GM19238 (cell line): ENCODE data around the gene PIK3C2A.

Source experiments
- DNase-seq: peaks from one replicate; pipeline ENCODE4 v3.0.0; 2011; ENCODE audit warnings: low spot score; ENCODE audit not compliant: insufficient read length

PIK3C2A gene

DNA sequence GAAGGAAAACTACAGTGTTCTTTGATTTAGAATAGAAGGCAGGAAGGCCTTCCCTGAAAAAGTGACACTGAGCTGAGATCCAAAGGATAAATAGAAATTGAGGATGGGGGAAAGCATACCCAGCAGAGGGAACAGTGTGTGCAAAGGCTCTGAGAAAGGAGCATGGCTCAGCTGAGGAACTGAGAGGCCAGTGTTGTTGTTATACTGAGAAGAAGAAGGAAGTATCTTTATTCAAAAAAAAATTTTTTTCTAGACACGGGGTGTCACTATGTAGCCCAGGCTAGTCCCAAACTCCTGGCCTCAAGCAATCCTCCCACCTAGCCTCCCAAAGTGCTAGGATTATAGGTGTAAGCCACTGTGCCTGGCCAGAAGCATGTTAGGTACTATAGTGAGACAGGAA, 3.5 kb upstream of the PIK3C2A start:
- DNase-seq, result no peak

DNA sequence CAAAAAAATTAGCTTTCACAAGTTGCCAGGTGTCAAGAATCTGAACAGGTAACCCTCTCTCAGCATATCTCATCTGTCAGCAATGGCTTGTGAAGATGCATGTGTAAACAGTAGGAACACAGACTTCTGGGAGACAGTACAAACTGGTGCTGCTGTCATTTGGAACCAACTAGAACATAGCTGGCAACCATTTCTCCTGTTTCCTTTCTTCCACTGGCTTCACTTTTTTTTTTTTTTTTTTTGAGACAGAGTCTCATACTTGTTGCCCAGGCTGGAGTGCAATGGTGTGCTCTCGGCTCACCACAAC, 2.1 kb upstream of the PIK3C2A start:
- no peak for DNase-seq

DNA sequence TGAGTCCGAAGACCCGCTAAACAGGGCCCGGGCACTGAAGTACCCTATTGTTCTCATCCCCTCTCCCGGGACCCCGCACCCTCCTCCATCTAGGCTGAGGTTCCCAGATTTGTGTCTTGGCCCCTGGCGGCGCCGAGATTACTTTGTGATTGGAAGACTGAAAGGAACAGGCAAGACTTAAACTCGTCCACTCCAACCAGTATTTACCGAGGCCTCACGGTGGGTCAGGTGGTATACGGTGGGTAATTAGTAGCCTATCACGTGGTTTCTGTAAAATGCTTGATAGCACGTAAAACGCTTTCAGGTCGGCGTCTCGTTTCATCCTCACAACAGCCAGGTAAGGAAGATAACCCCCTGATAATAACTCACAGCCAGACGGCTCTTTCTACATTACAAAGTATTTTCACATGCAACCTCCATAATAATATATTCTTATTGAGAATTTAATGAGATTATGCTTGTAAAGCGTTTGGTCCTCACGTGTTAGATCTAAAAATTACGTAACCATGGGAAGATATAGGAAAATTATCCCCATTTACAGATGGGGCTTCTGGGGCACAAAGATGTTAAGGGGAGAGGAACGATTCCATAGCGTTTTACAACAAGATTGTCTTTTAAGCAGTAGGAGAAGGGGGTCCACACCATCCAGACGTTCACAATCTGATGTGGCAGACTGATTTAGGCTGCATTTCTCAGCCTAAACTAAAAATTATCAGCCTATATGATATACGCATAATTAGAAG, 642 bp upstream of the PIK3C2A start:
- DNase-seq, result peak; percentile 44

DNA sequence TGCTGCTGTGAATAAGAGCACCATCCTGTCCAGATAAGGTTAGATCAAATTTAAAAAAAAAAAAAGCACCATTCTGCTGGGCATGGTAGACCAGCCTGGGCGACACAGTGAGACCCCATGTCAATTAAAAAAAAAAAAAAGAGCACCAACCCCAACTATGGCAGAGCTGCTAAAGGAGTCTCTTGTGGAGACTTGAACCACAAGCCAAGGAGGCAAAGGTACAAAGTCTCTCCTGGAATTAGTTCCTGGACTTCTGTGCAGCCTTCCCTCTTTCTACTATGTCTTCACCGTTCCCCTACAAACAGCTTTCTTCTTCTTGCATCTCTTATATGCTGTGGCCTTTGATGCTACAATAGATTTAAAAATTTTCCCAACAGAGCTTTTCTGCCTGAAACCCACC, 1.3 kb downstream of the PIK3C2A start:
- DNase-seq, result no peak

DNA sequence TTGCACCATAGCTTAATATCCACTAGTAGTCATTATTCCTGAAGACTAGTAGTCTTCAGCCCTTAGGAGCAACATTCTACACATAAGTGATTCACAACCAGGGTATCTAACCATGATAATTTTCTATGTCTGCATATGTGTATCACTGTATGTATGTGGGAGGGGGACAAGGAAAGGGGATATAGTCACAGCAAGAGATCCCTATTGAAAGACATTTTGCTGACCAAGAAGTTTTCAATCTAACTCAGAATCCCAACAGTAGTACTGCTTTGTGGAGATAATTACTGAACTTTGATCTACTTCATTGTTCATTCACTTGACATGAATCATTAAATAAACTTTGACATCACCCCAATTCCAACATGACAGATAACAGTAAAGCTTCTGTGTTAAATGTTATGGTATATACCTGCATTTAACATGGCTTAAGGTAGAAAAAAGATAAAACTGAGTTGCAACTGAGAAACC, 10.3 kb downstream of the PIK3C2A start:
- DNase-seq, result no peak

DNA sequence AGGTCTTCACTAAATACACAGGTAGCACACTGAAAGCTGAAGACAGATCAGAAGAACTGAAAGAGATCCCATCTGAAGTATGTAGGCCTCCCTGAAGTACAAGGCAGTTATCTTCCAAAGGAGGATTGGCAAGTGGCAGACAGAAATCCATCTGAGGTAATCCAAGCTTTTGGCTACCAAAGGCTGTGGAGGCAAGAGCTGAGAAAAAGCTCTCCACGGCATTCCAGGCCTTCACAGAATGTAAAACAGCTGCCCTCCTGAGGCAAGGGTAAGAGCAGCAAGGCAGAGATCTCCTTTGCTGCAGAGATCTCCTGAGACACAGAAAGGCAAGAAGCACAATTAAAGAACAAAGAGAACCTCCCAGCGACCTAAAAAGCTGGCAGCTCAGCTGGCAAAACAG, 19.1 kb downstream of the PIK3C2A start:
- DNase-seq, result no peak

DNA sequence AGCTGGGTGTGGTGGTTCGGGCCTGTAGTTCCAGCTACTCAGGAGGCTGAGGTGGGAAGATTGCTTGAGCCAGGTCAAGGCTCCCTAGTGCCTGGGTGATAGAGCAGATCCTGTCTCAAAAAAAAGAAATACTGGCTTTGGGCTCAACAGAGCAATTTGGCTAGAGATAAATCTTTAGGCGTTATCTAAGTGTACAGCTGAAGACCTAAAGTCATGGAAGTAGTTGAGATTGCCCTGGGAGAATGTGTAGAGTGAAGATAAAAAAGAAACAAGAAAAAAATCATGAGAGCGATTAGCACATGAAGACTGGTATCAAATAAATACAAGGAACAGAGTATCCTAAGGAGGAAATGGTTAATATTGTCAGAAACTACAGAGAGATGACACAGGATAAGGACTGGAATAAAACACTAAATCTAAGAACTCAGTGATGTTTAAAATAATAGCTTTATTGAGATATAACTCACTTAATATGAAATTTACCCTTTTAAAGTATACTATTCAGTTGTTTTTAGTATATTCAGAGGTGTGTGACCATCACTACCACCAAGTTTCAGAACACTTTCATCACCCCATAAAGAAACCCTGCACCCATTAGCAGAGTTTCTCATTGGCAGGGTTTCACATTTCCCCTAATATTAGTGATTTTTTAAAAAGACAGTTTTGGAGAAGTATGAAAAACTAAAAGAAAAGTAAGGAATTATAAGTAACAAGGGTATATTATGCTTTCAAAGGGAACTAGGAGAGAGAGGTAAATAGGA, 20.7 kb downstream of the PIK3C2A start:
- DNase-seq, result no peak

DNA sequence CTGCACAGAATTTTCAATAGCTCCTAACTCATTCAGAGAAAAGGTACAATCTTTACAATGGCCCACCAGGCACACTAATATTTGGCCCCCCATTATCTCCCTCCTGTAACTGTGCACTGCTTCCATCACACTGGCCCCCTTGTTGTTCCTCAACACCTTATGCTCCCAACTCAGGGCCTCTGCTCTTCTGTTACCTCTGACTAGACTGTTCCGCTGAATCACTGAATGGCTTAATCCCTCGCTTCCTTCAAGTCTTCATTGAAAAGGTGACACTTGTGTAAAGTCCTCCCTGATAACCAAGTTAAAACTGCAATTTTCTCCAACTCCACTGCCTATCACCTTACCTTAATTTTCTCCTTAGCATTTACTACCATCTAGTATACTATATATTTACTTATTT, 21.8 kb downstream of the PIK3C2A start:
- DNase-seq, result no peak

DNA sequence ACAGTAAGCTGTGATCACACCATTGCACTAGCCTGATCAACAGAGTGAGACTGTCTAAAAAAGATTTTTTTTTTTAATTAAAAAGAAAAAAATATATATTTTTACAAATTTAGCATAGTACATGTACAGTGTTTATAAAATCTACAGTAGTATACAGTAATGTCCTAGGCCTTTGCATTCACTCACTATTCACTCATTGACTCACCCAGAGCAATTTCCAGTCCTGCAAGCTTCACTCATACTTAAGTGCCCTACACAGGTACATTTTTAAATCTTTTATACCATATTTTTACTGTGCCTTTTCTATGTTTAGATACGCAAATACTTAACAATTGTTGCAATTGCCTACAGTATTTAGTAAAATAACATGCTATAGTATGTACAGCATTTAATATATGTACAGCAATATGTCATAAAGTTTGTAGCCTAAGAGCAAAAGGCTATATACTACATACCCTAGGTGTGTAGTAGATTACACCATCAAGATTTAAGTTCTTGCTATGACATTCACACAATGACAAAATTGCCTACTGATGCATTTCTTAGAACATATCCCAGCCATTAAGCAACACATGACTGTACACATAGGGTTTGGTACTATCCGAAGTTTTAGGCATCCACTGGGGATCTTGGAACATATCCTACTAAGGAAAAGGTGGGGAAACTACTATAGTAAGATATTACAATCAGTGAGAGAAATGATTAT, 22.8 kb downstream of the PIK3C2A start:
- DNase-seq, result no peak

DNA sequence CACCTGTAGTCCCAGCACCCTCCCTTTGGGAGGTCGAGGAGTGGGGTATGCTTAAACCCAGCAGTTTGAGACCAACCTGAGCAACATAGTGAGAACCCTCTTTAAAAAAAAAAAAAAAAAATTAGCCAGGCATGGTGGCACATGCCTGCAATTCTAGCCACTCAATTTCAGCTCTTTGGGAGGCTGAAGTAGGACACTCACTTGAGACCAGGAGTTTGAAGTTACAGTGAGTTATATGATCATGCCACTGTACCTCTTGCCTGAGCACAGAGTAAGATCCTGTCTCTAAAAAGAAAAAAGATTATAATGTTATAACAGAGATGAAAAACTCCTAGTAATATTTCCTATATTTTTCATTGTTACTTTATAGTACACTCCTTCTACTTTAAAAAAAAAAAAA, 23.9 kb downstream of the PIK3C2A start:
- DNase-seq, result no peak

DNA sequence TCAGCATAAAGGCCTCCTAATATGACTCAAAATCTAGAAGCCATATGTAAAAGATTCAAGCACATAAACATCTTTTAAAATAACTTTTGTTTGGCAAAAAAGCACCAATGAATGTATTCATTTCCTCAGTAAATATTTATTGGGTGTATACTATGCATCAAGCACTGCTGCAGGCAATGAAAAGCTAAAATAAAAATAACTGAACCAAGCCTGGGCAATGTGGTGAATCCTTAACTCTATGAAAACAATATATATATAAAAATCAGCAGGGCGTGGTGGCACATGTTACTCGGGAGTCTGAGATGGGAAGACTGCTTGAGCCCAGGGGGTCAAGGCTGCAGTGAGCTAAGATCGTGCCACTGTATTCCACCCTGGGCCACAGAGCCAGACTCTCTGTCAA, 27.8 kb downstream of the PIK3C2A start:
- no peak for DNase-seq

DNA sequence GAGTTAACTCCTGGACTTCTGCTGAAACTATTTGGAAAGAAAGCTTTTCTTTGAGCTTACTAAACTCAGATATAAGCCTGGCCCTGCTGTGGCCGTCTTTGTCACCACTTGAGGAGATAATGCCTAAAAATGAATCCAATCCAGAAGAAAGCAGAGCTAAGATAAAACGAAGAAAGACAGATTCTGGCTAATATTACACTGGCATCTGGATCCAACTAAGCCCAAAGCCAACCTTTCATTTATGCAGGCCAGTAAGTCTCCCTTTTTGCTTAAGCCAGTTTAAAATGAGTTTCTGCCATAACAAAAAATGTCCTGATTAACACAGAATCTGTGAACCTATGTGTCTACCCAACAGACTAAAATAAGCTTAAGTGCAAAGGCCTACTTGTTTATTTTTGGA, 34.5 kb downstream of the PIK3C2A start:
- DNase-seq, result no peak

DNA sequence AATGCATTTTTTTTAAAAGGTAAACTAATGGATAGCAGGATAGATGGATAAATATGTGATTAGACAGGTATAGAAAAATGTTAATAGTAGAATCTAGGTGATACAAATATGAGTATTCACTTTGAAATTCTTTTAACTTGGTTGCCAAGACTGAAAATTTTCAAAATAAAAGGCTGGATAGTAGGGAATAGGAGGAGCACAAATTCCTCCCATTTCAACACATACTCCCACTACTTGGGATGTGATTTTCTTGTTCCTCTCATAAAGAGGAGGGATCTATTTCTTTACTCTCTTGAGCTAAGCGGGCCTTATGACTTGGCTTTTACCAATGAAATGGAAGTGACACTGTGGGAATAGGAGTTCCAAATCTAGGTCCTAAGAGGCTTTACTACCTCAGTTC, 35.9 kb downstream of the PIK3C2A start:
- DNase-seq, result no peak

DNA sequence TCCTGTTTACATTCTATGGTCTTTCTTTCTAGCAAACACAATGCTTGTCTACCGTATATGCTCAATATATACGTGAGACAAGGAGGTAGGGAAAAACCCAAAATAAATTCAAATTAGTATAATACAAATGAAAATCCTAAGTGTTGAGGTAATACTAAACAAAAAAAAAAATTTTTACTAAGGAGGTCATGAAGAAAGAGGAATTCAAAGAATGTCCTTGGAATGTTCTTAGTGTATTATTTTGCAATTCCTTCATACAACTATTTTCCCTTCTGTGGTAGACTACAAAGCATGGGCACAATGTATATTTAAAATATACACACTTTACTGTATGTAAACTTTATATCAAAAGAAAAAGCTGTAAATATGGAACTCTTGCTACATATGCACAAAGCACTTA, 36.4 kb downstream of the PIK3C2A start:
- no peak for DNase-seq

DNA sequence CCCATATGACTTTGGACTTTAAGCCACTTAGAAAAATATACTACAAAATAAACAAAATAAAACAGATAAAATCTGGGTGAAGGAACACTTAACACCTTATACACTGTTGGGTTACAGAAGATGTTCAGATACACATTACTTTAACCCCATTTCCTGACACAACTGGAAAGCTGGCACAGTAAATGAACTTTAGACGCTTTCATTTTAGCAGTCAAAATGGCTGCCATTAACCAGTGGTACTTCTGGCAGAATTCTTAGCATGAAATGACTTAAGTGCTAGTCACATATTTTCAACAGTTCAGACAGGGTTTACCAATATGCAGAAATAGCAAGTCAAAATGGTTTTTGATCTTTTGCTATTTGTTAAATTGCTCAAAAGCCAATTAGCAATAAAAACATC, 37.9 kb downstream of the PIK3C2A start:
- no peak for DNase-seq

DNA sequence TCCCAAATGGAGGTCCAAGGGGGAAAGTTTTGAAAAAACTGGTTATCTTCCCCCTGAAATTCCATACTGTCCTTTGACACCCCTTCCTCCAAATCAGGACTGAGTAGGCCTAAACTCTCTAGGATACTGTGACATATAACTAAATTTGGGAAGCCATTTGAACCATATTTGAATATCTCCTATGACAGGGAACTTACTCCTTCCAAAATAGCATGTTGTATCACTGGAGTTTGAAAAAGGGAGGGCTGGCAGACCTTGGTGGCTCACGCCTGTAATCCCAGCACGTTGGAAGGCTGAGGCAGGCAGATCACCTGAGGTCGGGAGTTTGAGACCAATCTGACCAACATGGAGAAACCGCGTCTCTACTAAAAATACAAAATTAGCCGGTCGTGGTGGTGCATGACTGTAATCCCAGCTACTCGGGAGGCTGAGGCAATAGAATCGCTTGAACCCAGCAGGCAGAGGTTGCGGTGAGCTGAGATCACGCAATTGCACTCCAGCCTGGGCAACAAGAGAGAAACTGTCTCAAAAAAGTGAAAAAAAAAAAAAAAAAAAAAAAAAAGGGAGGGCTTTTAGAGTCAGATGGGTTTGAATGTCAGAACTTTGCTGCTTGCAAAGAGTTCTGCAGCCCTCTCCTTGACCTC, 42.4 kb downstream of the PIK3C2A start:
- DNase-seq, result no peak

DNA sequence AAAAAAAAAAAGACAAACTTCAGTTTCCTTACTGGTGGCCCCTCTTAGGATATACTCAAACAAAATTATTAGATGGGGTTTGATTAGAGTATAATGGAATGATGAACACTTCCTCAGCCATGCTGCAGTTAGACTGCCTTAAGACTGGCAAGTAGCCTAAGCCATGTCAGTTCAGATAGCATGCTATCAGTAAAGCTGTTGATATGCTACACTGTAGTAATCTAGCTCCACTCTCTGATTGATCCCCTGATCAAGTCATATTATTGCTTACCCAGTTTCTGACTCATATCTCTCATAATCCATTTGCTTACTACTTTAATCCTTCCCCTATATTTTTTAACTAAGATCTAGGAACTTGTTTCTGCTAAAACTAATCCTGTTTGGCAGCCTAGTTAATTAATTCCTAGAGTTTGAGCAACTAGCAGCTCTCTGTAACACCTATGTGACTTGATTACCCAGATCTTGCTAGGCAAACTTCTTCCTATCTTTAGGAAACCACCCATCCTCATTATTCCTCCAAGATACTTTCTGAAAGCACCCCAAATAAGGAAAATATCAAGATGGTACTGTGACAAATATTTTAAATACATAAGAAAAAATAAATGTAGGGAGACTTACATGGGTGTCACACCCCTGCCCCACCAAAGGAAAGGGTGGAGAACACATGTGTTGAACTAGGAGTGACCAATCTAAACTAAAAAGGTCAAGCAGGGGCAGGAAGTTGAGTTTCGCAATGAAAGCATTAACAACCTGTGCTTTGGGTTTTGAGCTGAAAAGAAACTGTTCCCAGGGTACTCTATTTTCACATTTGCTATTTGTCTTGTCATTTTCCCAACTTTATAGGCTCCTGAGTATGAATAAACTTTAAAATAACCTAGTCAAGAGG, 43.2 kb downstream of the PIK3C2A start:
- DNase-seq, result no peak

DNA sequence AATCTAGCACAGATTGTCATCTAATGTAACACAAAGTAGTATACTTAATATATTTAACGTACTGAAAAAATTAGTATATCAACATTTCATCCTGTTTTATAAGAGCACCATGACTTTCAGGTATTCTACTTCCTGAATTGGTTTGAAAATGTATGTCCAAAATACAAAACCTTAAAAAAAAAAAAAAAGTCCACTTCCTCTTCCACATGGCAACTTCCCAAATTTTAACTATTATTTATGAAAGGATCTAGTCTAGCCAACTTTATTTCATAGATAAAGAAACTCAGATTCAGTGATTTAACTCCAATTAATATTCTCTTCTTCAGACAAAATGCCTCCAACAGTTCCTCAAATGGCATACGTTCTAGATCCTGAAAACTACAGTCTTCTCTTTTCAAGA, 44.0 kb downstream of the PIK3C2A start:
- DNase-seq, result no peak

DNA sequence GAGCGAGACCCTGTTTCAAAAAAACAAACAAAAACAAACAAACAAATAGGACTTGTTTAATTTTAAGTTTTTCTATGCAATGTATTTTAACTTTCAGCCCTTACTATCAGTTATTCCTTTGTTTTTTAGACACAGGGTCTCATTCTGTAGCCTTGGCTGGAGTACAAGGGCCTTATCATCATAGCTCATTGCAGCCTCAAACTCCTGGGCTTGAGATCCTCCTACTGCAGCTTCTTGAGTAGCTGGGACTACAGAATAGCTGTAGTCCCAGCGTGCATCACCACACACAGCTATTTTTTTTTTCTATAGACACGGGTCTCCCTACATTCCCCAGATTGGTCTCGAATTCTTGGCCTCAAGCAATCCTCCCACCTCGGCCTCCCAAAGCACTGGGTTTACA, 44.5 kb downstream of the PIK3C2A start:
- no peak for DNase-seq

DNA sequence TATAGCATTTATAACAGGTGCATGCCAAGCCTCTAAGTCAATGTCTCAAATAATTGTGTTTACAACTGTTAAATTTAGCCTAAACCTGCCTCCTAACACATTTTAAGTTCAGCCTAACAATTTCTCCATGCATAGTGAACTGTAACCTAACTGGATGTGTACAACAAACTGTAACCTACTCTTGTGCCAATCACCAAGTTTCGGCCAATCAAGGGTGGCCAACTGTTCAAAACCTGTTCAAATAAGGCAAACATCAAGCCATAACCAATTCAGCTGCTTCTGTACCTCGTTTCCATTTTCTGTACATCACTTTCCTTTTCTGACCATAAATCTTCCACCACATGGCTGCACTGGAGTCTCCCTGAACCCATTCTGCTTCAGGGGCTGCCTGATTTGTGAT, 45.4 kb downstream of the PIK3C2A start:
- no peak for DNase-seq

DNA sequence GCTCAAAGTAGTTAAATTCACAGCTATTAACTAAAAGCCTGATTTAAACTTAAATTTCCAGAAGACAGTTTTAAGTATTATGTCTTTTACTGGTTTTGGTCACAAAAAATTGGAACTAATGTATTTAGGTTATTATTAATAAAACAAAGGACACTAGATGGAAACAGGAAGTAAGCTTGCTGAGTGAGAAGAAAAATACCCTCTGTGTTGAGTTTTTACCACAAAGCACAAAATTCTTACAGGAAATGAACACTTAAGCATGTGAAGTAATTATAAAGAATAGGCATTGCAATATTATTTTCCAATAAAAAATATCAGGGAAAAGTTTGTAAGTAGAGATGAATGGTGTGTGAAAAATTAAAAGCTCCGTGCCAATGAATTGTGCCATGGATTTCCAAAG, 46.3 kb downstream of the PIK3C2A start:
- DNase-seq, result no peak
